SKM-1 (cell line): Measurements from ENCODE around the gene ERBB4.

ENCODE experiments used
- DNase-seq: peaks from one replicate; lab custom pipeline; 2025; ENCODE audit not compliant: unreplicated experiment; lab: John Stamatoyannopoulos, UW

ERBB4 gene

DNA sequence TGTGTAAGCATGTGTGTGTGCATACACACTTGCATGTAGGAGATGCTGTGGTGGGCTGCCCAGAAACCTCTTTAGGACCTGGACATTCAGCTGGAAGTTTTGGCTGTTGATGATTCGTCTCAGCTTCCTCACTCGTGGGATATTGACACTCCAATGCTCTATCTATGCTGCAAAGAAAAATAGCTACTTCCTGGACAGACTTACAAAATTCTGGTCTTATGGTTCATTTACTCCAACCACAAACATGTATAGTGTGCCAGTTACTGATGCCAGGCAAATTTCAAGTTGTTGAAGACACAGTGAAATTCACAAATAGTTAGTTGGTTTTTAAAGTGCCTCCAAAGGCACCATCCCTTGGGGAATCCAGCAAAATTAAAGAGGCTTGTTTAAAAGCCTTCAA, 1099.6 kb downstream of the ERBB4 start:
- DNase-seq = no peak

GRCh38 chr2:211437396-211437795, 1101.2 kb downstream of the ERBB4 start:
- DNase-seq = no peak

DNA sequence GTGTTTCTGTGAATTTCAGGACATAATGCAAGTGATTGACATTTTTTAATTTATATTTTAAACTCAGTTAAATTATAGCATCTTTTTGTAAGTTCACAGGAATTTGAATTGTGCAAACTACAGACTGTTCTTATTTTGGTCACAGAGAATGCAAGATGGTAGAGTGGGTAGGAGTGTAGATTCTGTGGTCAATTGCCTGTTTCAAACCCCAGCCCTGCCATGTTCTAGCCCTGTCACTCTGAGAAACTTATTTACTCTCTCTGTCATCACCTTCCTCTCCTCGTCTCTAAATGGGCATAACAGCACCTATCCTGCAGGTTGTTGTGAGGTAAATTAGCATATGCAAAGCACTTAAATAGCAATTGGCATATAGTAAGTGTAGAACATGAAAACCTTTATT, 1102.4 kb downstream of the ERBB4 start:
- DNase-seq = no peak

DNA sequence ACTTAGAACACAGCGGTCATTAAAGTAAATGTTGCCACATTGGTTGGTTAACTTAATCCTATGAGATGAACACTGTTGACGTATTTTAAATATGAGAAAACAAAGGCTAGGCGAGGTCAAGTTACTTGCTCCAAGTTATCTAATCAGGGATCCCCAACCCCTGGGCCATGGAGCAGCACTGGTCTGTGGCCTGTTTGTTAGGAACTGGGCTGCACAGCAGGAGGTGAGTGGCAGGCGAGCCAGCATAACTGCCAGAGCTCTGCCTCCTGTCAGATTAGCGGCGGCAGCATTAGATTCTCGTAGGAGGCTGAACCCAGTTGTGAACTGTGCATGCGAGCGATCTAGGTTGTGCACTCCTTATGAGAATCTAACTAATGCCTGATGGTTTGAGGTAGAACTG, 1103.3 kb downstream of the ERBB4 start:
- no peak for DNase-seq

DNA sequence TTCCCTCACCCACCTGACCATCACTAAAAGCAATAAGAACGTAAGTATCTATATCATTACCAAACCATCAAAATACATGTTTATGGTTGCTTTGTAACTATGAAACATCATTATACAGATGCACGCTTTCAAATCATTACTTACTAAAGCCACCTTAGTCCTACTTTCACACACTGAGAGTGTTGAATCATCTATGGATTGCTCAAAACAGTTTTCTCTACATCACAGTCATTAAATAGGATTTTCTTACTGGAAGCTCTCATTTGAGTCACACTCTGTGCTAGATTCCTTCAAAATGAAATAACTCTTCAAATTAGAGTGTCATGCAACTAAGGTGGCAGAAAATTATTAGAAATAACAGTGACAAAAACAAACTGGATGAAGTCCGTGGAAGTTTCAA, 1103.8 kb downstream of the ERBB4 start:
- DNase-seq = no peak

GRCh38 chr2:211429256-211429920, 1109.2 kb downstream of the ERBB4 start:
- DNase-seq = no peak

DNA sequence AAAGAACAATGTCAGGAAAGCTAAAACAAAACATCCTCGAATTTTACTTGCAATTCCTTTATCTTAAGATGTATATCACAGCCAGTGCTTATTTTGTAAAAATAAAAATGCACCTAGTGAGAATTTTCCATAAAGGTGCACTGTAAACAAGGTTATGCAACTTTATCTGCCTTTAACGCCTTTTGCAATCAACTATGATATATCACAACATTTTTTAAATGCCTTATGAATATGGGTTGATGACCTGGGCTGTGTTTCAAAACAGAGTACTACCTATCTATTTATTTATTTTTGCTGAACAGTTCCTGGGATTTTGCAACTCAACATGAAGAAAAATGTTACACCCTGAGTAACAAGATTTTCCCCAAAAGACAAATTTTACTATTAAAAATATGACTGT, 1112.4 kb downstream of the ERBB4 start:
- no peak for DNase-seq

- no peak for DNase-seq
Measured at GRCh38 chr2:211423018-211423417, 1115.6 kb downstream of the ERBB4 start.

DNA sequence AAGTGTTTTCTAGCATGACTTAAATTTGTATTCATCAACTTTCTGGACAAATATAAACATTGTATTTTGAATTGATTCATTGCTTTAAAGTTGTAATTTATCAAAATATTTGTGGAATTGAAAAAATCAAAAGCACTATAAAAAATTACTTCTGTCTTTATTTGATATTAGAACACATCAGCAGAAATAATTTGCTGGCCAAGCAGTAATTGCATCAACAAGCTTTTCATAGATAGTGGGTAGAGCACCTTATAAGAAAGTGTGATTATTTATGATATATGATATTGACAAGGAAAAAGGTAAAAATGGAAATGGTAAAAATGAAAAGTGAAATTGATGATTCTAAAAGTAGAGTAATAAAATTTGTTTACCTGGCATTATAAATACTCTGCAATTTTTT, 1121.1 kb downstream of the ERBB4 start:
- no peak for DNase-seq

- DNase-seq = no peak
Measured at GRCh38 chr2:211416373-211416772, 1122.2 kb downstream of the ERBB4 start.

DNA sequence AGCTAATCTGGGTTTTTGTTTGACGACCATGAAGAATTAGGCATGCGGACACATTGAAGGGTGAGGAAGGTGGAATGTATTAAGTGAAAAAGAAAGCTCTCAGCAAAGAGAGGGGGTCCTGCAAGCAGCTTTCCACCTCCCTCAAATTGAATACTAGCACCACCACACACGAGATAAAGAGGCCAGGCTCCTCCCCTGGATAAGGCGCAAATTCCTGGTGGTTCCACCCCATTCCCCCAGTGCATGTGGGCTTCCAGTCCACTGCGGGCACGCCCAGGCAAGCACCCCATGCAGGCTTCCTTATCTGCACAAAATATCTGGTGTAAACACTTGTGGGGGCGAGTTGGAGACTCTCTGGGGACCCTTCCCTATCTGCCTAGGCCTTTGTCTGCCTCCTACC, 1124.9 kb downstream of the ERBB4 start:
- no peak for DNase-seq

DNA sequence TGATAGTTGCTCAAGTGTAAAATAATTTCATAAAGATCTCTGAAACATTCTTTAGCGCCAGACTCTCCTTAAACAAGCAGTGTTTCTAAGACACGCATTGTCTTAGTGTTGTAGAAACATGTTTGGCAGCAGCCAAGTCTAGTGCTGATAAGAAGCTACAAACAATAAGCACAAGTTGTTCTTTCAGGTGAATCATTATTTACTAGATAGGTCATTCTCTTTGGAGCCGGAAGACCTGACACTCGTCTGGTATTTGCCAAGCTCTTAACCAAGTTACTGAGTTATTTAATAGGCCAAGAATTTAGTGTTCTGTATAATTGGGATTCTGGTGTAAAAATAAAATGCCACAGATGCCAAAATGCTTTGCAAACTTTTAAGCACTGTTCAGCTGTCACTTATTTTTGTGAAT, 1130.1 kb downstream of the ERBB4 start:
- DNase-seq = no peak

- DNase-seq = no peak
Measured at GRCh38 chr2:211407076-211407475, 1131.5 kb downstream of the ERBB4 start.

DNA sequence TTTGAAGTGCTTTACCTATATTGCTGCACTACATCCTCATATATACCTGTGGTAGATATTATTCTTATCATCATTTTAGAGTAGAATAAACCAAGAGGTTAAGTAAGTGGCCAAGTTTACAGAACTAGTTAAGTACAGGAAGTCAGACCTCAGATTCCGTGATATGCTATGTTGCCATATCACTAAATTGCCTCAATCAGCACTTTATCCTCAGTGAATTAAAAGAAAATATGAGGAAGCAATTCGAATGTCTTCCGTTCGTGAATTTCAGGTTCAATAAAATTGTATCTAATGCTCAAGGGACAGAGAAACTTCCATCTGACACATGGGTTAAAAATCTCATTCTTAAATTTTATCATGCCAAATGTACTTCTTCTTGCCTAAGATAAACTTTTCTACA, 1133.6 kb downstream of the ERBB4 start:
- no peak for DNase-seq

GRCh38 chr2:211404098-211404497, 1134.5 kb downstream of the ERBB4 start:
- no peak for DNase-seq

DNA sequence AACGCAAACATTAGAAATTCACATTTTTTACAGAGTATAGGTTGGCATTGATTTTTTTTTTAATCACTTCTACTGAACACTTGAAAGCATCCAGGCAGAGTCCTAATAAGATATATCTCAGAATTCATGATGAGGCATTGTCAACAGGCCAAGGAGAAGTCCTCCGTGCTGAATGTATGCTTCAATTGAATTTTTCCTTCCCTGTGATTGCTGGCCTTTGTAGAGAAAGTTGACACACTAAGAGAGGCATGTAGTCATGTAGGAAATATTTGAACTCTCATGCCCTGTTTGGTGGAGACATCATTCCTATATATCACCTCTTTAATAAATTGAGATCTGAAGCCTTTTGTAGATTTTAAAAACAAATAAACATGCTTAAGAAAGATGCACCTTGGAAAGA, 1137.3 kb downstream of the ERBB4 start:
- no peak for DNase-seq

DNA sequence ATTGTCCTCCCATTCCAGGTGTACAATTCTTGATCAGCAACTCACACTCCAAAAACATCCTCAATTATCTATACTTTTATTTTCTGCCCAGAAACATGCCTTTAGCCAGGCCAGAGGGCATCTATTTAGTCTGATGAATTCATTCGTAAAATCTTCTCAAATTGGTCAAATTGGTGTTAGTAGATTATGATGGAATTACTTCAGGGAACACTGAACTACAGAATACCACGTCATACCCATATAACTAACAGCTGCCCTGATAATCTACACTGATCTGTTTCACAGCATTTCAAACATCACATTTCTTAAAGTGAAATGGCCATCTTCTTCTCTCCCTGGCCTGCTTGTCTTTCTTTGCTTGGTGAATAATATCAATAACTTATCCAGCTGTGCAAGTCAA, 1140.8 kb downstream of the ERBB4 start:
- no peak for DNase-seq

GRCh38 chr2:211396815-211397214, 1141.8 kb downstream of the ERBB4 start:
- DNase-seq = no peak

DNA sequence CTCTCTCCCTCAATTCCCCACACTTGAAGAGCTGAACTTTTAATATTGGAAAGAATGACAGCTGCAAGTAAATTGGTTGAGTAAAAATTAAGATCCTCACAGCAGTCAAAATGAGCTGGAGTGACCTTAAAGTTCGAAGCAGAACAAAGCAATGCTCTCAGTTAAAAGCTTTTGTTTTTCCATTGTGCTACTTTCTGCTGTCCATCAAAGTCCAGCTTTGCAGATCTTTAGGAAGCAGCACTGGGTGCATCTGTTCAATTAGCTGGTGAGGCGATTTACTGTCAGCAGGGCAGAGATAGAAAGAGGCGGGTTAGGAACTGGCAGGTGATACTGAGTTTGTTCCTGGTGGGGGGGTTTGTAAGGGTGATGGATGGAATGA, 1147.4 kb downstream of the ERBB4 start:
- DNase-seq = no peak

DNA sequence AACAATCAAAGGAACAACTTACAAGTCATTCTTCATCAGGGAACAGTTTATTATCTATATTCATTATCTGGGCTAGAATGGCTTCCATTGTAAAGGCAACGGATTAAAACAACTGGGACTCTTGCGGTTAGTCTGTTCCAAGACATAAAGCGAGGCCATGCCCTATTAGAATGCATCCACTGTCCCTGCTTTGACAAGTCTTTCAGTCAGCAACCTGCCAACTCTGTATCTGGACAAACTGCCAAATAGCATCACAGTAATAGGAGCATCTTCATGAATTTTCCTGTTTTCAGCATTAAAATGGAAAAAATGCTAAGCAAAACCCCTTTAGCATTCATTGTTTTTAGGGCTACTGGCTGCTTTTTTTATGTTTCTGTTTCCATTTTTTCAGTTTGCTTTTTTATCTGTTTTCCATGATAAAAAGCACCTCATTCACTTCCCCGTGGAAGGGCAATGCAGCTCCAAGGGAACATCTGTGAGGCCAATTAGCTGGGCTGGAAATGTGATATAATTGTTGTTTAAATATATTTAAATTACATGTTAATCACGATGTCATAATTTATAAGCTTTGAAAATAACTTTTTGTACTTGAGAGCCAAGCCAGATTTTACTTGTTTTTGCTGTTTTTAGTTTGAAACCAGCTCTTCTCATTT, 1147.9 kb downstream of the ERBB4 start:
- no peak for DNase-seq

- DNase-seq = no peak
Measured at GRCh38 chr2:211387734-211388133, 1150.9 kb downstream of the ERBB4 start.

- DNase-seq = no peak
Measured at GRCh38 chr2:211380041-211380440, 1158.6 kb downstream of the ERBB4 start.

- no peak for DNase-seq
Measured at GRCh38 chr2:211376410-211376809, 1162.2 kb downstream of the ERBB4 start.
